H1 (cell line): ENCODE data around the gene FNIP2. TPM values are rescaled to one million over a fixed set of nuclear protein-coding genes. Genes with fewer than 3 reads are reported as not detected.

Experiments used
- CTCF ChIA-PET: fragments of 300-600 bp; sonication (Branson Sonifier 250); formaldehyde crosslinking; loops from one replicate; lab custom pipeline; 2021; ENCODE audit not compliant: partially characterized antibody; lab: Charles Lee
- POLR2A ChIA-PET: fragments of 300-600 bp; sonication (Branson Sonifier 250); formaldehyde crosslinking; loops from one replicate; lab custom pipeline; 2021; ENCODE audit warnings: inconsistent platforms; ENCODE audit not compliant: partially characterized antibody; lab: Charles Lee
- DNase-seq, 2 experiments: peaks; one replicate each; pipeline versions ENCODE4 v3.0.0 to v3.0.0-alpha.2; 2010 to 2022; ENCODE audit warnings: low spot score in 2 of 2, low read depth in 1 of 2, mixed read lengths in 1 of 2
- FAIRE-seq: peaks from 2 replicates; lab custom pipeline; 2011; peaks lifted over from hg19 to GRCh38; lab: Jason Lieb, UNC
- H2AFZ ChIP-seq: 2 replicates; pipeline ENCODE4 v1.8.1; 2012; ENCODE audit warnings: low read length, inconsistent platforms
- H2AK5ac ChIP-seq: 2 replicates; pipeline ENCODE4 v1.6.1; 2013; ENCODE audit warnings: low read depth, low read length
- H2BK120ac ChIP-seq: replicated peaks from 2 replicates; pipeline ENCODE3; 2013; ENCODE audit warnings: low read depth, low read length, inconsistent platforms
- H2BK12ac ChIP-seq: 2 replicates; pipeline ENCODE4 v1.6.1; 2013; ENCODE audit warnings: low read depth, low read length
- H2BK15ac ChIP-seq: 2 replicates; pipeline ENCODE4 v1.6.1; 2013; ENCODE audit warnings: low read length
- H2BK20ac ChIP-seq: 2 replicates; pipeline ENCODE4 v1.6.1; 2013; ENCODE audit warnings: low read length
- H2BK5ac ChIP-seq: 2 replicates; pipeline ENCODE4 v1.6.1; 2013; ENCODE audit warnings: low read depth, low read length
- H3K14ac ChIP-seq: 2 replicates; pipeline ENCODE4 v1.6.1; 2013; ENCODE audit warnings: inconsistent platforms; ENCODE audit not compliant: insufficient read length
- H3K18ac ChIP-seq: 2 replicates; pipeline ENCODE4 v1.6.1; 2013; ENCODE audit warnings: low read length; ENCODE audit errors: extremely low read depth
- H3K23ac ChIP-seq: 2 replicates; pipeline ENCODE4 v1.6.1; 2013; ENCODE audit warnings: inconsistent platforms; ENCODE audit not compliant: insufficient read length
- H3K23me2 ChIP-seq: 2 replicates; pipeline ENCODE4 v1.6.1; 2013; ENCODE audit warnings: low read depth, low read length
- H3K27ac ChIP-seq: 2 replicates; pipeline ENCODE4 v1.6.1; 2011; ENCODE audit warnings: low read depth, low read length, inconsistent platforms
- H3K27me3 ChIP-seq, 4 experiments: replicated peaks in 1 of 4; 1 replicate in 1 of 4; 2 replicates in 3 of 4; pipeline versions ENCODE4 v1.6.1 to v1.8.1; 2011 to 2013; ENCODE audit warnings: low read length in 3 of 4, mild to moderate bottlenecking in 3 of 4, inconsistent platforms in 2 of 4, mixed read lengths in 2 of 4, moderate library complexity in 1 of 4; ENCODE audit not compliant: control insufficient read depth in 3 of 4, insufficient read depth in 3 of 4; ENCODE audit errors: extremely low read depth in 1 of 4
- H3K36me3 ChIP-seq, 4 experiments: 2 replicates each; pipeline versions ENCODE4 v1.6.1 to v1.8.1; 2011 to 2013; ENCODE audit warnings: mild to moderate bottlenecking in 4 of 4, low read length in 3 of 4, moderate library complexity in 2 of 4, control low read depth in 1 of 4, inconsistent platforms in 1 of 4; ENCODE audit not compliant: insufficient read depth in 4 of 4, control insufficient read depth in 2 of 4
- H3K4ac ChIP-seq: replicated peaks from 2 replicates; pipeline ENCODE3; 2013; ENCODE audit warnings: low read length, low read depth, mixed read lengths, inconsistent platforms; ENCODE audit not compliant: insufficient read length
- H3K4me1 ChIP-seq, 4 experiments: replicated peaks in 1 of 4; 1 replicate in 1 of 4; 2 replicates in 3 of 4; pipeline versions ENCODE4 v1.6.1 to v1.8.1; 2011 to 2013; ENCODE audit warnings: low read length in 3 of 4, inconsistent platforms in 2 of 4, mixed read lengths in 1 of 4; ENCODE audit not compliant: insufficient read depth in 4 of 4, control insufficient read depth in 3 of 4
- H3K4me2 ChIP-seq, 2 experiments: 2 replicates each; pipeline versions ENCODE4 v1.6.1 to v1.8.1; 2011 to 2013; ENCODE audit warnings: low read depth in 2 of 2, low read length in 2 of 2, control low read depth in 1 of 2, inconsistent platforms in 1 of 2, mild to moderate bottlenecking in 1 of 2; ENCODE audit not compliant: insufficient read depth in 1 of 2
- H3K4me3 ChIP-seq, 4 experiments: fragments of 200-600, 300-600 bp in 1 of 4; sonication (generic), shearing (Covaris generic), sonication (Bioruptor Twin) in 1 of 4; 2 replicates each; pipeline versions ENCODE4 v1.5.1 to v1.8.1; 2011 to 2016; ENCODE audit warnings: low read length in 4 of 4, low read depth in 3 of 4, control low read depth in 2 of 4, inconsistent platforms in 2 of 4, mild to moderate bottlenecking in 2 of 4, mixed read lengths in 1 of 4, moderate library complexity in 1 of 4; ENCODE audit not compliant: insufficient read depth in 2 of 4; ENCODE audit errors: extremely low read depth in 1 of 4
- H3K56ac ChIP-seq: replicated peaks from 2 replicates; pipeline ENCODE3; 2013; ENCODE audit warnings: low read depth, mild to moderate bottlenecking, mixed read lengths, low read length, inconsistent platforms; ENCODE audit not compliant: insufficient read length
- H3K79me1 ChIP-seq: 2 replicates; pipeline ENCODE4 v1.6.1; 2013; ENCODE audit warnings: low read depth, low read length, control low read depth
- H3K79me2 ChIP-seq, 2 experiments: 2 replicates each; pipeline versions ENCODE4 v1.6.1 to v1.8.1; 2012 to 2013; ENCODE audit warnings: low read length in 2 of 2, mild to moderate bottlenecking in 2 of 2, inconsistent platforms in 1 of 2; ENCODE audit not compliant: insufficient read depth in 2 of 2, control insufficient read depth in 1 of 2
- H3K9ac ChIP-seq, 4 experiments: replicated peaks in 1 of 4; 1 replicate in 1 of 4; 2 replicates in 3 of 4; pipeline versions ENCODE4 v1.6.1 to v1.8.1; 2011 to 2013; ENCODE audit warnings: low read depth in 3 of 4, low read length in 3 of 4, control low read depth in 2 of 4, mild to moderate bottlenecking in 2 of 4, moderate library complexity in 2 of 4, inconsistent platforms in 1 of 4; ENCODE audit errors: extremely low read depth in 1 of 4
- H3K9me3 ChIP-seq, 2 experiments: 2 replicates each; pipeline versions ENCODE4 v1.6.1 to v1.8.1; 2012 to 2013; ENCODE audit warnings: mild to moderate bottlenecking in 2 of 2, moderate library complexity in 2 of 2, control low read depth in 1 of 2, inconsistent platforms in 1 of 2, low read depth in 1 of 2, low read length in 1 of 2, mixed read lengths in 1 of 2; ENCODE audit not compliant: insufficient read depth in 2 of 2
- H4K20me1 ChIP-seq, 2 experiments: replicated peaks in 1 of 2; 2 replicates each; pipeline versions ENCODE3 to v1.8.1; 2011 to 2013; ENCODE audit warnings: inconsistent platforms in 2 of 2, low read length in 2 of 2, mild to moderate bottlenecking in 1 of 2; ENCODE audit not compliant: insufficient read depth in 2 of 2, control insufficient read depth in 1 of 2
- H4K5ac ChIP-seq: 2 replicates; pipeline ENCODE4 v1.6.1; 2013; ENCODE audit warnings: low read length, low read depth, mixed read lengths, inconsistent platforms; ENCODE audit not compliant: insufficient read length
- H4K8ac ChIP-seq: 2 replicates; pipeline ENCODE4 v1.8.0; 2013; ENCODE audit warnings: mild to moderate bottlenecking, moderate library complexity, low read length, inconsistent platforms; ENCODE audit not compliant: insufficient read depth; ENCODE audit errors: extremely low read depth
- H4K91ac ChIP-seq: replicated peaks from 2 replicates; pipeline ENCODE3; 2013; ENCODE audit warnings: low read length, mixed read lengths, inconsistent platforms; ENCODE audit not compliant: insufficient read length
- BACH1 ChIP-seq: IDR thresholded peaks from 2 replicates; pipeline ENCODE4 v1.6.1; 2012; ENCODE audit warnings: low read length, improper control_type of control experiment
- BCL11A ChIP-seq, 2 experiments: IDR thresholded peaks; one replicate each; pipeline ENCODE4 v1.6.1; 2011; ENCODE audit warnings: low read depth in 2 of 2, low read length in 2 of 2, mild to moderate bottlenecking in 2 of 2
- CEBPB ChIP-seq: IDR thresholded peaks from 2 replicates; pipeline ENCODE4 v1.6.1; 2012; ENCODE audit warnings: low read depth, low read length
- EGR1 ChIP-seq: IDR thresholded peaks from 2 replicates; pipeline ENCODE4 v1.6.1; 2011; ENCODE audit warnings: low read depth, low read length, borderline replicate concordance
- GTF2F1 ChIP-seq: IDR thresholded peaks from 2 replicates; pipeline ENCODE4 v1.6.1; 2012; ENCODE audit warnings: low read depth, low read length, improper control_type of control experiment, borderline replicate concordance
- HDAC2 ChIP-seq, 2 experiments: fragments of 300-600 bp in 1 of 2; sonication (generic) in 1 of 2; IDR thresholded peaks; 2 replicates each; pipeline ENCODE4 v1.6.1; 2011 to 2012; ENCODE audit warnings: low read depth in 2 of 2, low read length in 2 of 2, mild to moderate bottlenecking in 2 of 2, moderate library complexity in 2 of 2, borderline replicate concordance in 1 of 2, inconsistent platforms in 1 of 2
- MAFK ChIP-seq: IDR thresholded peaks from 2 replicates; pipeline ENCODE4 v1.6.1; 2012; ENCODE audit warnings: low read depth, mild to moderate bottlenecking, improper control_type of control experiment, low read length
- MAX ChIP-seq: IDR thresholded peaks from 2 replicates; pipeline ENCODE4 v1.6.1; 2012; ENCODE audit warnings: inconsistent platforms
- POLR2A ChIP-seq, 2 experiments: IDR thresholded peaks; 1 replicate in 1 of 2; 2 replicates in 1 of 2; pipeline ENCODE4 v1.6.1; 2011; ENCODE audit warnings: low read depth in 2 of 2, low read length in 2 of 2, mild to moderate bottlenecking in 2 of 2; ENCODE audit errors: control extremely low read depth in 1 of 2
- RNF2 ChIP-seq: fragments of 200-900, 300-1000 bp; sonication (generic); IDR thresholded peaks from 2 replicates; pipeline ENCODE4 v1.7.1; 2016; ENCODE audit warnings: borderline replicate concordance, low read depth, mild to moderate bottlenecking, antibody characterized with exemption, low read length; ENCODE audit not compliant: poor library complexity, severe bottlenecking; ENCODE audit errors: missing control alignments
- RXRA ChIP-seq: IDR thresholded peaks from 2 replicates; pipeline ENCODE4 v1.6.1; 2011; ENCODE audit warnings: low read depth, mild to moderate bottlenecking, low read length, moderate library complexity; ENCODE audit not compliant: insufficient read depth
- SAP30 ChIP-seq: fragments of 300-600 bp; sonication (generic); IDR thresholded peaks from 2 replicates; pipeline ENCODE4 v1.7.1; 2012; ENCODE audit warnings: low read length, moderate library complexity, mild to moderate bottlenecking, inconsistent platforms; ENCODE audit not compliant: insufficient read depth, insufficient replicate concordance
- SIX5 ChIP-seq: IDR thresholded peaks from 2 replicates; pipeline ENCODE4 v1.6.1; 2011; ENCODE audit warnings: mild to moderate bottlenecking, low read depth, low read length
- SP1 ChIP-seq: IDR thresholded peaks from 2 replicates; pipeline ENCODE4 v1.6.1; 2011; ENCODE audit warnings: low read depth, low read length
- TAF1 ChIP-seq: IDR thresholded peaks from 2 replicates; pipeline ENCODE4 v1.6.1; 2011; ENCODE audit warnings: mild to moderate bottlenecking, low read depth, low read length
- WGBS, 2 experiments: shearing (Covaris generic) in 1 of 2; methylation state at CpG; one replicate each; pipeline versions ENCODE4 v1.1.6 to v1.1.7; 2013 to 2015; ENCODE audit warnings: low lambda C conversion rate in 2 of 2, mixed read lengths in 2 of 2, inconsistent platforms in 1 of 2, low coverage in 1 of 2, missing lambda C conversion rate in 1 of 2; ENCODE audit not compliant: insufficient replicate concordance in 2 of 2, insufficient coverage in 1 of 2, insufficient read length in 1 of 2; ENCODE audit errors: extremely low coverage in 1 of 2, missing lambda C conversion rate in 1 of 2; 5-methylcytosine and 5-hydroxymethylcytosine counted together
- polyA plus RNA-seq, 7 experiments: library from polyadenylated mRNA; depleted of rRNA in 3 of 7; stranded (reverse) in 5 of 7; unstranded in 2 of 7; fragments of >200 nt in 5 of 7; fragments of 200-250 nt in 2 of 7; gene quantifications; 1 replicate in 5 of 7; 2 replicates in 1 of 7; 4 replicates in 1 of 7; pipeline versions ENCODE4 v1.2.1 to v1.2.3, GENCODE V29; 2011 to 2013; ENCODE audit warnings: missing spikeins in 2 of 7, mixed read lengths in 2 of 7
- total RNA-seq: library from RNA; stranded (reverse); fragmentation: NEBNext Ultra II Directional; extraction: Animal tissue kit (Norgen Biotek cat#: 25700); gene quantifications from 2 replicates; pipeline ENCODE4 v1.2.1, GENCODE V29; 2021

The FNIP2 gene
- total and polyA plus RNA-seq, 2 of the 8 experiments (the other 6 are each of a cell fraction or from before 2014, with no cell fraction given): 4.0 to 13.0 TPM

- H3K56ac ChIP-seq: no peak overlapping the region
- ChIA-PET POLR2A (interaction anchor here (0.7 kb wide), 1 partner anchor 346 kb away, joined by 3 read pairs; no protein-coding TSS in a partner anchor), CTCF (interaction anchor here (1.2 kb wide), 1 partner anchor 95 kb away, joined by 5 read pairs; no protein-coding TSS in a partner anchor)
- no peak overlapping the region for H2BK12ac ChIP-seq
- no peak overlapping the region for H4K91ac ChIP-seq
- no peak overlapping the region for H3K27ac ChIP-seq
- H2AFZ ChIP-seq: no peak overlapping the region
- no peak overlapping the region for H3K4me3 ChIP-seq
- H4K5ac ChIP-seq: no peak overlapping the region
- WGBS, 2 experiments: 91% methylated on average over 4 of the region's 4 CpGs; no CpG with 5 or more reads in 1 of the 2 experiments
- no peaks in the 10 kb centered on the region for H3K23me2 ChIP-seq
- no peaks in the 10 kb centered on the region; a peak in 1 of 7 replicates for H3K27me3 ChIP-seq
- H3K9me3 ChIP-seq: peaks cover 0 to 7% of the 10 kb centered on the region in 2 experiments; a peak in 1 of 4 replicates
- H3K9ac ChIP-seq: no peak overlapping the region
- H4K20me1 ChIP-seq: no peaks in the 10 kb centered on the region
- H3K18ac ChIP-seq: no peak overlapping the region
- H2BK15ac ChIP-seq: no peak overlapping the region
- no peak overlapping the region for H2BK5ac ChIP-seq
- no peaks in the 10 kb centered on the region for H3K36me3 ChIP-seq
- H2BK20ac ChIP-seq: no peak overlapping the region
- H4K8ac ChIP-seq: no peak overlapping the region
- no peak for FAIRE-seq
- no peaks in the 10 kb centered on the region for H3K79me1 ChIP-seq
- no peak overlapping the region for H3K4me2 ChIP-seq
- H2BK120ac ChIP-seq: no peak overlapping the region
- H2AK5ac ChIP-seq: no peak overlapping the region
- no peak for DNase-seq
- no peaks in the 10 kb centered on the region for H3K79me2 ChIP-seq
- no peak overlapping the region for H3K4ac ChIP-seq
- no peak overlapping the region for H3K14ac ChIP-seq
- H3K4me1 ChIP-seq: no peaks in the 10 kb centered on the region
- no peak overlapping the region for H3K23ac ChIP-seq
- no peak for TF ChIP-seq HDAC2 (IDR thresholded peaks at IDR 0.05; ENCODE audit: borderline replicate concordance in 1 of 2, low read depth in 2 of 2, low read length in 2 of 2)
- TF ChIP-seq GTF2F1: no peak
- no peak for TF ChIP-seq BCL11A (IDR thresholded peaks at IDR 0.05; ENCODE audit: low read depth in 2 of 2, low read length in 2 of 2)
- no peak for TF ChIP-seq SAP30
- TF ChIP-seq MAX: no peak
- TF ChIP-seq CEBPB: no peak
- no peak for TF ChIP-seq POLR2A (IDR thresholded peaks at IDR 0.05; ENCODE audit: control extremely low read depth in 1 of 2, low read depth in 2 of 2, low read length in 2 of 2)
- no peak for TF ChIP-seq SIX5
- no peak for TF ChIP-seq BACH1
- no peak for TF ChIP-seq RNF2
- TF ChIP-seq TAF1: no peak
- no peak for TF ChIP-seq SP1
- TF ChIP-seq RXRA: no peak
- no peak for TF ChIP-seq EGR1
- TF ChIP-seq MAFK: no peak
Observed at GRCh38 chr4:158762553-158762952, 6.3 kb upstream of the FNIP2 start.
